ENCODE data around the gene ATP2C2.

- no peak for TF ChIP-seq CTCF (IDR thresholded peaks at IDR 0.05; ENCODE audit: borderline replicate concordance, extremely low read depth, low read length, poor library complexity, severe bottlenecking)
- TF ChIP-seq EZH2 (IDR thresholded peaks at IDR 0.05; ENCODE audit: borderline replicate concordance, low read depth, low read length, severe bottlenecking), result no peak
Observed at GRCh38 chr16:84458606-84459532, 90.5 kb downstream of the ATP2C2 start.
